HCT116 (cell line): Measurements from ENCODE around the gene CISH. TPM values are rescaled to one million over a fixed set of nuclear protein-coding genes. Genes with fewer than 3 reads are reported as not detected.

Experiments
- ATAC-seq: fragments of 200-7000 bp; cut with Tn5 transposase; 2 replicates; pipeline ENCODE4 v1.9.1; 2020; ENCODE audit warnings: mild to moderate bottlenecking, moderate library complexity
- BruUV-seq: library from RNA; stranded (reverse); fragments of 400-500 nt; replicated peaks from 2 replicates; lab custom pipeline; 2021; lab: Mats Ljungman, UMichigan
- CTCF ChIA-PET: fragments of 300-600 bp; sonication (Branson Sonifier 250); formaldehyde crosslinking; loops from one replicate; lab custom pipeline; 2021; ENCODE audit warnings: antibody characterized with exemption; lab: Charles Lee
- POLR2A ChIA-PET: fragments of 300-600, 350-600 bp; sonication (Branson Sonifier 250); formaldehyde crosslinking; loops from one replicate; lab custom pipeline; 2021; ENCODE audit warnings: antibody characterized with exemption; lab: Charles Lee
- RAD21 ChIA-PET, 2 experiments: fragments of 300-600 bp; sonication (Branson Sonifier 250); formaldehyde crosslinking; loops; one replicate each; lab custom pipeline; 2023; ENCODE audit warnings: low total read pairs in 2 of 2; ENCODE audit not compliant: uncharacterized antibody in 2 of 2, unreplicated experiment in 2 of 2, low non-redundant PET in 1 of 2; lab: Charles Lee
- DNase-seq: peaks from one replicate; pipeline ENCODE4 v3.0.0-alpha.2; 2010; ENCODE audit warnings: low read depth, low spot score
- H2AFZ ChIP-seq: fragments of 200-600 bp; shearing (Covaris generic), sonication (generic); 2 replicates; pipeline ENCODE4 v1.6.1; 2017; ENCODE audit warnings: low read depth, mixed run types, mixed read lengths, antibody characterized with exemption, low read length; ENCODE audit not compliant: poor library complexity, severe bottlenecking
- H3K27ac ChIP-seq: 2 replicates; pipeline ENCODE4 v1.5.1; 2012; ENCODE audit warnings: low read depth, low read length
- H3K27me3 ChIP-seq: fragments of 200-600 bp; sonication (generic); 2 replicates; pipeline ENCODE4 v1.6.1; 2016; ENCODE audit warnings: mixed run types, low read length, mixed read lengths; ENCODE audit not compliant: insufficient read depth
- H3K36me3 ChIP-seq, 2 experiments: fragments of 200-500 bp in 1 of 2; fragments of 200-600 bp in 1 of 2; sonication (Bioruptor generic) in 1 of 2; sonication (generic) in 1 of 2; 2 replicates each; pipeline versions ENCODE4 v1.5.1 to v1.6.1; 2014 to 2016; ENCODE audit warnings: low read length in 2 of 2, inconsistent platforms in 1 of 2, mixed read lengths in 1 of 2, mixed run types in 1 of 2; ENCODE audit not compliant: insufficient read depth in 2 of 2, control insufficient read depth in 1 of 2
- H3K4me1 ChIP-seq, 2 experiments: fragments of 200-600 bp in 1 of 2; sonication (generic) in 1 of 2; 2 replicates each; pipeline versions ENCODE4 v1.5.1 to v1.6.1; 2012 to 2017; ENCODE audit warnings: low read length in 2 of 2, inconsistent platforms in 1 of 2, mild to moderate bottlenecking in 1 of 2, mixed read lengths in 1 of 2, mixed run types in 1 of 2, moderate library complexity in 1 of 2; ENCODE audit not compliant: insufficient read depth in 2 of 2, control insufficient read depth in 1 of 2
- H3K4me2 ChIP-seq: fragments of 200-600 bp; sonication (generic); 2 replicates; pipeline ENCODE4 v1.6.1; 2017; ENCODE audit warnings: mixed run types, low read length, mixed read lengths
- H3K4me3 ChIP-seq, 2 experiments: fragments of 200-600 bp in 1 of 2; sonication (generic) in 1 of 2; replicated peaks in 1 of 2; 2 replicates each; pipeline ENCODE4 v1.5.1; 2011 to 2016; ENCODE audit warnings: low read length in 2 of 2, control low read depth in 1 of 2, low read depth in 1 of 2, mild to moderate bottlenecking in 1 of 2, mixed read lengths in 1 of 2, mixed run types in 1 of 2
- H3K79me2 ChIP-seq: fragments of 200-600 bp; sonication (generic); 2 replicates; pipeline ENCODE4 v1.6.1; 2017; ENCODE audit warnings: mild to moderate bottlenecking, mixed run types, low read length, moderate library complexity, mixed read lengths; ENCODE audit not compliant: insufficient read depth
- H3K9ac ChIP-seq: fragments of 200-600 bp; sonication (generic); 2 replicates; pipeline ENCODE4 v1.6.1; 2016; ENCODE audit warnings: low read length, mixed read lengths
- H3K9me2 ChIP-seq: fragments of 200-600 bp; sonication (generic), shearing (Covaris generic); 2 replicates; pipeline ENCODE4 v1.6.1; 2017; ENCODE audit warnings: mixed run types, mild to moderate bottlenecking, moderate library complexity; ENCODE audit not compliant: insufficient read depth
- H3K9me3 ChIP-seq, 2 experiments: fragments of 200-500 bp in 1 of 2; fragments of 200-600 bp in 1 of 2; sonication (Bioruptor generic) in 1 of 2; sonication (generic) in 1 of 2; 2 replicates each; pipeline ENCODE4 v1.6.1; 2014 to 2017; ENCODE audit warnings: low read length in 2 of 2, mixed read lengths in 2 of 2, inconsistent platforms in 1 of 2, low read depth in 1 of 2, mild to moderate bottlenecking in 1 of 2, mixed run types in 1 of 2, moderate library complexity in 1 of 2; ENCODE audit not compliant: control insufficient read depth in 1 of 2, insufficient read depth in 1 of 2
- H4K20me1 ChIP-seq: fragments of 200-600 bp; sonication (generic), shearing (Covaris generic); 2 replicates; pipeline ENCODE4 v1.6.1; 2017; ENCODE audit warnings: mixed run types, mild to moderate bottlenecking, moderate library complexity; ENCODE audit not compliant: insufficient read depth
- EGR1 ChIP-seq: IDR thresholded peaks from 2 replicates; pipeline ENCODE4 v1.6.1; 2012; ENCODE audit warnings: low read depth
- ELF1 ChIP-seq: IDR thresholded peaks from 2 replicates; pipeline ENCODE4 v1.6.1; 2012; ENCODE audit warnings: low read depth, borderline replicate concordance
- EZH2 ChIP-seq: fragments of 200-600 bp; sonication (generic); IDR thresholded peaks from 2 replicates; pipeline ENCODE4 v1.6.1; 2017; ENCODE audit warnings: antibody characterized with exemption, mixed run types
- EZH2phosphoT487 ChIP-seq: fragments of 200-600 bp; IDR thresholded peaks from 2 replicates; pipeline ENCODE4 v1.6.1; 2018; ENCODE audit warnings: antibody characterized with exemption, borderline replicate concordance
- FOSL1 ChIP-seq: IDR thresholded peaks from 2 replicates; pipeline ENCODE4 v1.6.1; 2012; ENCODE audit warnings: low read depth
- JUND ChIP-seq: IDR thresholded peaks from 2 replicates; pipeline ENCODE4 v1.6.1; 2012
- POLR2A ChIP-seq: IDR thresholded peaks from 2 replicates; pipeline ENCODE4 v1.7.0; 2011; ENCODE audit warnings: borderline replicate concordance; ENCODE audit not compliant: insufficient read depth, insufficient read length; ENCODE audit errors: extremely low read depth
- POLR2AphosphoS5 ChIP-seq: IDR thresholded peaks from 2 replicates; pipeline ENCODE4 v1.6.1; 2011; ENCODE audit warnings: mild to moderate bottlenecking, low read depth, low read length, moderate library complexity
- SIN3A ChIP-seq: IDR thresholded peaks from 2 replicates; pipeline ENCODE4 v1.6.1; 2012; ENCODE audit warnings: low read depth
- SP1 ChIP-seq: IDR thresholded peaks from 2 replicates; pipeline ENCODE4 v1.6.1; 2012; ENCODE audit warnings: low read depth
- SRF ChIP-seq: IDR thresholded peaks from 2 replicates; pipeline ENCODE4 v1.6.1; 2012; ENCODE audit warnings: low read depth
- TCF7L2 ChIP-seq: IDR thresholded peaks from 2 replicates; pipeline ENCODE4 v1.7.0; 2011; ENCODE audit warnings: borderline replicate concordance, inconsistent platforms; ENCODE audit not compliant: insufficient read depth, insufficient read length; ENCODE audit errors: extremely low read depth
- YY1 ChIP-seq: IDR thresholded peaks from 2 replicates; pipeline ENCODE4 v1.6.1; 2011; ENCODE audit warnings: low read length, low read depth, moderate library complexity, mild to moderate bottlenecking; ENCODE audit not compliant: insufficient replicate concordance; ENCODE audit errors: extremely low read depth
- ZFX ChIP-seq: fragments of 450-650 bp; IDR thresholded peaks from 2 replicates; pipeline ENCODE4 v1.6.1; 2017
- ZNF274 ChIP-seq: fragments of 200-500 bp; sonication (Bioruptor generic); IDR thresholded peaks from 2 replicates; pipeline ENCODE4 v1.6.1; 2014; ENCODE audit warnings: mild to moderate bottlenecking, low read depth, low read length, inconsistent platforms
- intact Hi-C: fragments of 100-400 bp; cut with micrococcal nuclease; formaldehyde crosslinking; loops from 2 replicates; pipeline ENCODE4 v1.10.0; 2022
- total RNA-seq: library from RNA; stranded (reverse); gene quantifications from one replicate; pipeline ENCODE4 v1.2.1, GENCODE V29; 2021; ENCODE audit not compliant: unreplicated experiment
- TF ChIP-seq, protein P1 (sequence below): IDR thresholded peaks from 2 replicates; pipeline ENCODE4 v1.6.1; 2011; ENCODE audit warnings: mild to moderate bottlenecking, low read length, moderate library complexity; ENCODE audit not compliant: insufficient replicate concordance; ENCODE audit errors: extremely low read depth
- TF ChIP-seq, protein P2 (sequence below): IDR thresholded peaks from 2 replicates; pipeline ENCODE4 v1.6.1; 2012; ENCODE audit warnings: low read depth
- TF ChIP-seq, protein P3 (sequence below): IDR thresholded peaks from 2 replicates; pipeline ENCODE4 v1.6.1; 2012
- TF ChIP-seq, protein P4 (sequence below), 3 experiments: fragments of 200-600 bp in 1 of 3; sonication (generic) in 1 of 3; IDR thresholded peaks in 2 of 3; conservative IDR thresholded peaks in 1 of 3; 2 replicates each; pipeline ENCODE4 v1.5.1; 2012 to 2017; ENCODE audit warnings: low read depth in 2 of 3, low read length in 2 of 3, antibody characterized with exemption in 1 of 3, borderline replicate concordance in 1 of 3, control low read depth in 1 of 3, mild to moderate bottlenecking in 1 of 3, mixed read lengths in 1 of 3, mixed run types in 1 of 3, moderate library complexity in 1 of 3; ENCODE audit not compliant: insufficient read depth in 1 of 3

The CISH gene
- total RNA-seq, 1 experiment from 2014 or later, result 4.5 TPM

DNA sequence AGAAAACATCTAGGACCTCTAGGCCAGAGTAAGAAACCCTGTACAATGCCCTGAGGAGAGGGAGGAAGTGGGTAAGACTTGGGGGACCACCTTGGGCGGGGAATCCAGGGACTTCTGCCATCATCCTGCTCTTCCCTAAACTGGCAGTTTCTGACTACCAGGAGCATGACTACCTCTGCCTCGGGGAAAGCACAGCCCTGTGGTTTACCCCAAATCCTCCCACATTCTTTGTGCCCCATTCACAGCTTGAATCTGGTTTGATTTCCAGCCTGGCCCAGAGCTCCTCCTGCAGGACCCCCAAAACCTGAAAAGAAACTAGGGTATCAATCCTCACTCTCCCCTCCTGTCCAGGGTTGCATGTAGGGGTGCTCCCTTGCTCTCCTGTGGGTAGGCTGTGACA, 48.7 kb downstream of the CISH start (continued):
- TF ChIP-seq, protein P1, sequence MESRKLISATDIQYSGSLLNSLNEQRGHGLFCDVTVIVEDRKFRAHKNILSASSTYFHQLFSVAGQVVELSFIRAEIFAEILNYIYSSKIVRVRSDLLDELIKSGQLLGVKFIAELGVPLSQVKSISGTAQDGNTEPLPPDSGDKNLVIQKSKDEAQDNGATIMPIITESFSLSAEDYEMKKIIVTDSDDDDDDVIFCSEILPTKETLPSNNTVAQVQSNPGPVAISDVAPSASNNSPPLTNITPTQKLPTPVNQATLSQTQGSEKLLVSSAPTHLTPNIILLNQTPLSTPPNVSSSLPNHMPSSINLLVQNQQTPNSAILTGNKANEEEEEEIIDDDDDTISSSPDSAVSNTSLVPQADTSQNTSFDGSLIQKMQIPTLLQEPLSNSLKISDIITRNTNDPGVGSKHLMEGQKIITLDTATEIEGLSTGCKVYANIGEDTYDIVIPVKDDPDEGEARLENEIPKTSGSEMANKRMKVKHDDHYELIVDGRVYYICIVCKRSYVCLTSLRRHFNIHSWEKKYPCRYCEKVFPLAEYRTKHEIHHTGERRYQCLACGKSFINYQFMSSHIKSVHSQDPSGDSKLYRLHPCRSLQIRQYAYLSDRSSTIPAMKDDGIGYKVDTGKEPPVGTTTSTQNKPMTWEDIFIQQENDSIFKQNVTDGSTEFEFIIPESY, result no peak
- no peak for TF ChIP-seq TCF7L2
- no peak for TF ChIP-seq POLR2A
- TF ChIP-seq EZH2, result no peak

DNA sequence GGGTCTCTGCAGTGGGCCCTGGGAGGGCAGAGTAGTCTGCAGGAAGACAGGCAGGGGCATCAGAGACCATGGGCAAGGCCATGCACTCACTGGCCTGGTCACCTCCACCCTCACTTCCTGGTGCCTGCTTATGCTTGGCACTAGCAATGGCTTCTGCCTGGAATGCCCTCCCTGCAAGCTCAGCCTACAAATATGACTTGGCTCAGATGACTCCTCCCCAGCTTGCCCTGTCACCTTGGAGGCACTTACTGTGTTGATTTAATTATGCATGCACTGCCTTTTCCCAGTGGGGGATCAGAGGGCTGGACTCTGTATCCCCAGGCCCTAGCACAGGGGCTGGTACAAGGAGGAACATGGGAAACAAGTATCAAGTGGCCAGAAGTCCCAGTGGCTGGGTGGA, 51.9 kb downstream of the CISH start:
- Histone ChIP-seq H3K4me1 (peaks cover 0 to 2% of the 10 kb centered on the region in 2 experiments; a peak in 1 of 4 replicates), H3K9me3 (no peaks in the 10 kb centered on the region), H3K9me2 (no peaks in the 10 kb centered on the region), H3K9ac (no peak overlapping the region), H3K4me2 (no peak overlapping the region), H3K27me3 (no peaks in the 10 kb centered on the region), H3K4me3 (no peak overlapping the region), H3K79me2 (no peaks in the 10 kb centered on the region), H3K36me3 (no peaks in the 10 kb centered on the region), H3K27ac (no peak overlapping the region), H2AFZ (no peak overlapping the region), H4K20me1 (no peaks in the 10 kb centered on the region)
- RAD21 ChIA-PET, result no interaction called here
- TF ChIP-seq EGR1 (no peak), SRF (no peak), SP1 (no peak), JUND (no peak), POLR2A (no peak), SIN3A (no peak), ZFX (no peak), EZH2phosphoT487 (no peak), YY1 (no peak), POLR2AphosphoS5 (no peak), ELF1 (no peak), ZNF274 (no peak), FOSL1 (no peak)
- TF ChIP-seq, protein P2, sequence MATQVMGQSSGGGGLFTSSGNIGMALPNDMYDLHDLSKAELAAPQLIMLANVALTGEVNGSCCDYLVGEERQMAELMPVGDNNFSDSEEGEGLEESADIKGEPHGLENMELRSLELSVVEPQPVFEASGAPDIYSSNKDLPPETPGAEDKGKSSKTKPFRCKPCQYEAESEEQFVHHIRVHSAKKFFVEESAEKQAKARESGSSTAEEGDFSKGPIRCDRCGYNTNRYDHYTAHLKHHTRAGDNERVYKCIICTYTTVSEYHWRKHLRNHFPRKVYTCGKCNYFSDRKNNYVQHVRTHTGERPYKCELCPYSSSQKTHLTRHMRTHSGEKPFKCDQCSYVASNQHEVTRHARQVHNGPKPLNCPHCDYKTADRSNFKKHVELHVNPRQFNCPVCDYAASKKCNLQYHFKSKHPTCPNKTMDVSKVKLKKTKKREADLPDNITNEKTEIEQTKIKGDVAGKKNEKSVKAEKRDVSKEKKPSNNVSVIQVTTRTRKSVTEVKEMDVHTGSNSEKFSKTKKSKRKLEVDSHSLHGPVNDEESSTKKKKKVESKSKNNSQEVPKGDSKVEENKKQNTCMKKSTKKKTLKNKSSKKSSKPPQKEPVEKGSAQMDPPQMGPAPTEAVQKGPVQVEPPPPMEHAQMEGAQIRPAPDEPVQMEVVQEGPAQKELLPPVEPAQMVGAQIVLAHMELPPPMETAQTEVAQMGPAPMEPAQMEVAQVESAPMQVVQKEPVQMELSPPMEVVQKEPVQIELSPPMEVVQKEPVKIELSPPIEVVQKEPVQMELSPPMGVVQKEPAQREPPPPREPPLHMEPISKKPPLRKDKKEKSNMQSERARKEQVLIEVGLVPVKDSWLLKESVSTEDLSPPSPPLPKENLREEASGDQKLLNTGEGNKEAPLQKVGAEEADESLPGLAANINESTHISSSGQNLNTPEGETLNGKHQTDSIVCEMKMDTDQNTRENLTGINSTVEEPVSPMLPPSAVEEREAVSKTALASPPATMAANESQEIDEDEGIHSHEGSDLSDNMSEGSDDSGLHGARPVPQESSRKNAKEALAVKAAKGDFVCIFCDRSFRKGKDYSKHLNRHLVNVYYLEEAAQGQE, result no peak
- TF ChIP-seq, protein P3, sequence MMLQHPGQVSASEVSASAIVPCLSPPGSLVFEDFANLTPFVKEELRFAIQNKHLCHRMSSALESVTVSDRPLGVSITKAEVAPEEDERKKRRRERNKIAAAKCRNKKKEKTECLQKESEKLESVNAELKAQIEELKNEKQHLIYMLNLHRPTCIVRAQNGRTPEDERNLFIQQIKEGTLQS, result no peak
- TF ChIP-seq, protein P4, sequence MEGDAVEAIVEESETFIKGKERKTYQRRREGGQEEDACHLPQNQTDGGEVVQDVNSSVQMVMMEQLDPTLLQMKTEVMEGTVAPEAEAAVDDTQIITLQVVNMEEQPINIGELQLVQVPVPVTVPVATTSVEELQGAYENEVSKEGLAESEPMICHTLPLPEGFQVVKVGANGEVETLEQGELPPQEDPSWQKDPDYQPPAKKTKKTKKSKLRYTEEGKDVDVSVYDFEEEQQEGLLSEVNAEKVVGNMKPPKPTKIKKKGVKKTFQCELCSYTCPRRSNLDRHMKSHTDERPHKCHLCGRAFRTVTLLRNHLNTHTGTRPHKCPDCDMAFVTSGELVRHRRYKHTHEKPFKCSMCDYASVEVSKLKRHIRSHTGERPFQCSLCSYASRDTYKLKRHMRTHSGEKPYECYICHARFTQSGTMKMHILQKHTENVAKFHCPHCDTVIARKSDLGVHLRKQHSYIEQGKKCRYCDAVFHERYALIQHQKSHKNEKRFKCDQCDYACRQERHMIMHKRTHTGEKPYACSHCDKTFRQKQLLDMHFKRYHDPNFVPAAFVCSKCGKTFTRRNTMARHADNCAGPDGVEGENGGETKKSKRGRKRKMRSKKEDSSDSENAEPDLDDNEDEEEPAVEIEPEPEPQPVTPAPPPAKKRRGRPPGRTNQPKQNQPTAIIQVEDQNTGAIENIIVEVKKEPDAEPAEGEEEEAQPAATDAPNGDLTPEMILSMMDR (IDR thresholded peaks at IDR 0.05 in 2 of 3, conservative IDR thresholded peaks at IDR 0.05 in 1 of 3; ENCODE audit: borderline replicate concordance in 1 of 3, insufficient read depth in 1 of 3, low read depth in 2 of 3, low read length in 2 of 3), result no peak
- DNase-seq (no peak), ATAC-seq (0 out of 2 replicates have a peak, but pooled peaks have one; percentile 20)
- POLR2A ChIA-PET, result no interaction called here
- intact Hi-C loops, result no loop called here
- no TSS peak for BruUV-seq
- CTCF ChIA-PET, result no interaction called here
